K562 (cell line): ENCODE measurements around the gene POU2F1. TPM values are rescaled to one million over a fixed set of nuclear protein-coding genes. Genes with fewer than 3 reads are reported as not detected.

Experiments used
- ATAC-seq: fragments of 200-7000 bp; cut with Tn5 transposase; 3 replicates; pipeline ENCODE4 v1.9.1; 2020; ENCODE audit warnings: moderate library complexity
- BruUV-seq: library from RNA; stranded (reverse); fragments of 400-500 nt; replicated peaks from 2 replicates; lab custom pipeline; 2021; lab: Mats Ljungman, UMichigan
- CTCF ChIA-PET: fragments of 300-600 bp; formaldehyde crosslinking; extraction: SDS; loops from one replicate; lab custom pipeline; 2021; ENCODE audit warnings: low intra/inter-chr PET ratio; lab: Yijun Ruan, JAX
- POLR2A ChIA-PET: fragments of 300-600, 350-650 bp; sonication (Branson Sonifier 250); formaldehyde crosslinking; extraction: SDS; loops from one replicate; lab custom pipeline; 2021; ENCODE audit warnings: antibody characterized with exemption, inconsistent platforms; lab: Yijun Ruan, JAX
- DNase-seq, 4 experiments: peaks; one replicate each; pipeline versions ENCODE4 v3.0.0 to v3.0.0-alpha.2; 2011 to 2018; ENCODE audit warnings: low spot score in 3 of 4, mixed read lengths in 3 of 4; ENCODE audit errors: extremely low read depth in 1 of 4
- FAIRE-seq: peaks from 2 replicates; lab custom pipeline; 2011; peaks lifted over from hg19 to GRCh38; lab: Jason Lieb, UNC
- H2AFZ ChIP-seq: 2 replicates; pipeline ENCODE4 v1.6.0; 2011; ENCODE audit warnings: low read depth, low read length, control low read depth, inconsistent platforms
- H3K27ac ChIP-seq: fragments of 200-600 bp; 3 replicates; pipeline ENCODE4 v1.8.0; 2011; ENCODE audit warnings: low read depth, mild to moderate bottlenecking, control low read depth, inconsistent platforms, low read length, moderate library complexity, mixed read lengths; ENCODE audit errors: extremely low read depth
- H3K27me3 ChIP-seq, 2 experiments: fragments of 300-600 bp in 1 of 2; 2 replicates in 1 of 2; 3 replicates in 1 of 2; pipeline versions ENCODE4 v1.6.0 to v1.8.0; 2011; ENCODE audit warnings: inconsistent platforms in 2 of 2, low read length in 2 of 2, mild to moderate bottlenecking in 1 of 2, mixed read lengths in 1 of 2, moderate library complexity in 1 of 2; ENCODE audit not compliant: control insufficient read depth in 2 of 2, insufficient read depth in 2 of 2
- H3K36me3 ChIP-seq: fragments of 300-600 bp; 3 replicates; pipeline ENCODE4 v1.8.0; 2011; ENCODE audit warnings: mild to moderate bottlenecking, low read length, inconsistent platforms; ENCODE audit not compliant: control insufficient read depth, insufficient read depth
- H3K4me1 ChIP-seq, 2 experiments: fragments of 200-600 bp in 1 of 2; replicated peaks in 1 of 2; 2 replicates in 1 of 2; 3 replicates in 1 of 2; pipeline versions ENCODE4 v1.5.1 to v1.8.0; 2011; ENCODE audit warnings: inconsistent platforms in 2 of 2, low read length in 2 of 2, mild to moderate bottlenecking in 1 of 2, mixed read lengths in 1 of 2, moderate library complexity in 1 of 2; ENCODE audit not compliant: control insufficient read depth in 2 of 2, insufficient read depth in 2 of 2
- H3K4me2 ChIP-seq: 2 replicates; pipeline ENCODE4 v1.6.1; 2011; ENCODE audit warnings: low read length, control low read depth, inconsistent platforms, mixed read lengths; ENCODE audit not compliant: insufficient read depth
- H3K4me3 ChIP-seq: fragments of 200-600 bp; sonication (generic), shearing (Covaris generic); 2 replicates; pipeline ENCODE4 v1.5.1; 2016; ENCODE audit warnings: control low read depth, inconsistent platforms
- H3K79me2 ChIP-seq: fragments of 200-600 bp; 3 replicates; pipeline ENCODE4 v1.8.0; 2011; ENCODE audit warnings: low read length, inconsistent platforms; ENCODE audit not compliant: control insufficient read depth, insufficient read depth
- H3K9ac ChIP-seq, 2 experiments: 2 replicates each; pipeline versions ENCODE4 v1.6.0 to v1.6.1; 2011; ENCODE audit warnings: low read depth in 2 of 2, low read length in 2 of 2, control low read depth in 1 of 2, inconsistent platforms in 1 of 2, mild to moderate bottlenecking in 1 of 2, mixed read lengths in 1 of 2; ENCODE audit not compliant: insufficient read depth in 1 of 2
- H3K9me1 ChIP-seq: one replicate; pipeline ENCODE4 v1.6.0; 2011; ENCODE audit warnings: inconsistent platforms, mild to moderate bottlenecking, low read length, moderate library complexity; ENCODE audit not compliant: control insufficient read depth, insufficient read depth
- H3K9me3 ChIP-seq: replicated peaks from 2 replicates; pipeline ENCODE4 v1.5.1; 2011; ENCODE audit warnings: low read depth, low read length, inconsistent platforms; ENCODE audit not compliant: control insufficient read depth, insufficient read depth
- H4K20me1 ChIP-seq: replicated peaks from 2 replicates; pipeline ENCODE4 v1.6.1; 2011; ENCODE audit warnings: low read length, inconsistent platforms, mixed read lengths; ENCODE audit not compliant: control insufficient read depth, insufficient read depth
- CAMTA2 ChIP-seq: fragments of 250-450 bp; sonication (Bioruptor Pico); conservative IDR thresholded peaks from 2 replicates; pipeline ENCODE4 v1.5.1; 2022
- CREB3L1 ChIP-seq: fragments of 450-650 bp; IDR thresholded peaks from 2 replicates; pipeline ENCODE4 v1.6.1; 2014; ENCODE audit warnings: low read depth, mild to moderate bottlenecking, moderate library complexity, borderline replicate concordance
- FOXK1 ChIP-seq: sonication (generic); formaldehyde crosslinking; IDR thresholded peaks from 2 replicates; pipeline ENCODE4 v1.8.0; 2022; ENCODE audit warnings: missing genetic modification reagents, mild to moderate bottlenecking, borderline replicate concordance
- GABPB1 ChIP-seq: sonication (generic); formaldehyde crosslinking; IDR thresholded peaks from 2 replicates; pipeline ENCODE4 v1.8.0; 2022; ENCODE audit warnings: mild to moderate bottlenecking, missing genetic modification reagents
- KDM1A ChIP-seq, 2 experiments: fragments of 450-650 bp; IDR thresholded peaks; 2 replicates each; pipeline ENCODE4 v1.6.1; 2016; ENCODE audit warnings: mild to moderate bottlenecking in 2 of 2
- MEF2A ChIP-seq: IDR thresholded peaks from 2 replicates; pipeline ENCODE4 v1.6.1; 2011; ENCODE audit warnings: low read depth, mild to moderate bottlenecking, low read length, moderate library complexity; ENCODE audit not compliant: control insufficient read depth
- USF1 ChIP-seq: sonication (generic); formaldehyde crosslinking; IDR thresholded peaks from 2 replicates; pipeline ENCODE4 v1.9.0; 2022; ENCODE audit warnings: mild to moderate bottlenecking, missing genetic modification reagents
- ZNF764 ChIP-seq: fragments of 250-450 bp; sonication (Bioruptor Pico); IDR thresholded peaks from 2 replicates; pipeline ENCODE4 v1.4.0; 2020; ENCODE audit warnings: low read depth, mild to moderate bottlenecking, moderate library complexity
- ZZZ3 ChIP-seq: fragments of 450-650 bp; IDR thresholded peaks from 2 replicates; pipeline ENCODE4 v1.6.1; 2016; ENCODE audit warnings: antibody characterized with exemption, mild to moderate bottlenecking, moderate library complexity
- WGBS: fragments of 100-300 bp; shearing (Covaris generic); methylation state at CpG from one replicate; pipeline ENCODE4 v1.1.6; 2016; ENCODE audit warnings: low coverage, mixed read lengths; ENCODE audit not compliant: insufficient coverage; ENCODE audit errors: missing lambda C conversion rate; 5-methylcytosine and 5-hydroxymethylcytosine counted together
- in situ Hi-C: fragments of 300-500 bp; cut with MboI; formaldehyde crosslinking; loops from 4 replicates; pipeline ENCODE4 v1.15.0; 2018; ENCODE audit warnings: inconsistent platforms, mixed read lengths
- intact Hi-C: fragments of 100-400 bp; cut with micrococcal nuclease; formaldehyde crosslinking; loops from 2 replicates; pipeline ENCODE4 v1.14.2; 2022
- polyA plus RNA-seq, 8 experiments: library from polyadenylated mRNA; depleted of rRNA in 4 of 8; stranded (reverse) in 5 of 8; unstranded in 3 of 8; fragments of >200 nt; fragmentation: Nextera tagmentation in 2 of 8; fragmentation: Illumina TruSeq in 1 of 8; extraction: Ambion mirVana in 2 of 8; extraction: Trizol in 1 of 8; gene quantifications; 2 replicates each; pipeline versions ENCODE4 v1.2.1 to v1.2.3, GENCODE V29; 2011 to 2014; ENCODE audit warnings: inconsistent platforms in 1 of 8, missing spikeins in 1 of 8
- total RNA-seq, 7 experiments: library from RNA; depleted of rRNA in 6 of 7; stranded (reverse); fragments of >200 nt in 6 of 7; fragmentation: Illumina TruSeq in 2 of 7; extraction: Trizol in 2 of 7; gene quantifications; 2 replicates each; pipeline versions ENCODE4 v1.2.1 to v1.2.3, GENCODE V29; 2011 to 2021; ENCODE audit warnings: low replicate concordance in 1 of 7
- TF ChIP-seq, protein P1 (sequence below): fragments of 450-650 bp; IDR thresholded peaks from 2 replicates; pipeline ENCODE4 v1.6.1; 2017; ENCODE audit warnings: mild to moderate bottlenecking, moderate library complexity
- TF ChIP-seq, protein P2 (sequence below): fragments of 250-450 bp; sonication (Bioruptor Pico); IDR thresholded peaks from 2 replicates; pipeline ENCODE4 v1.8.0; 2021; ENCODE audit warnings: moderate library complexity, mild to moderate bottlenecking, inconsistent platforms
- TF ChIP-seq, protein P3 (sequence below): fragments of 250-450 bp; sonication (Bioruptor Pico); IDR thresholded peaks from 2 replicates; pipeline ENCODE4 v1.4.0; 2020; ENCODE audit warnings: mild to moderate bottlenecking
- TF ChIP-seq, protein P4 (sequence below): sonication (generic); formaldehyde crosslinking; IDR thresholded peaks from 2 replicates; pipeline ENCODE4 v1.8.0; 2022; ENCODE audit warnings: mild to moderate bottlenecking, missing genetic modification reagents

The POU2F1 gene
- total and polyA plus RNA-seq, 9 of the 15 experiments (the other 6 are each of a cell fraction or from before 2014, with no cell fraction given): 2.6 to 22.3 (median 8.8) TPM

GRCh38 chr1:167190747-167191237, 29.9 kb upstream of the POU2F1 start (continued):
- TF ChIP-seq CREB3L1: peak; percentile 38; the same call in 1 of the 2 replicates
- TF ChIP-seq GABPB1 (CRISPR knock-in tag): 0 out of 2 replicates have a peak, but pooled peaks have one; percentile 27
- TF ChIP-seq, protein P1, sequence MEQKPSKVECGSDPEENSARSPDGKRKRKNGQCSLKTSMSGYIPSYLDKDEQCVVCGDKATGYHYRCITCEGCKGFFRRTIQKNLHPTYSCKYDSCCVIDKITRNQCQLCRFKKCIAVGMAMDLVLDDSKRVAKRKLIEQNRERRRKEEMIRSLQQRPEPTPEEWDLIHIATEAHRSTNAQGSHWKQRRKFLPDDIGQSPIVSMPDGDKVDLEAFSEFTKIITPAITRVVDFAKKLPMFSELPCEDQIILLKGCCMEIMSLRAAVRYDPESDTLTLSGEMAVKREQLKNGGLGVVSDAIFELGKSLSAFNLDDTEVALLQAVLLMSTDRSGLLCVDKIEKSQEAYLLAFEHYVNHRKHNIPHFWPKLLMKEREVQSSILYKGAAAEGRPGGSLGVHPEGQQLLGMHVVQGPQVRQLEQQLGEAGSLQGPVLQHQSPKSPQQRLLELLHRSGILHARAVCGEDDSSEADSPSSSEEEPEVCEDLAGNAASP: no peak
- no peak for TF ChIP-seq KDM1A (IDR thresholded peaks at IDR 0.05)

GRCh38 chr1:167191958-167192357, 28.7 kb upstream of the POU2F1 start:
- in situ Hi-C loops (no loop called here), intact Hi-C loops (no loop called here)
- no TSS peak for BruUV-seq
- DNase-seq (no peak), FAIRE-seq (no peak), ATAC-seq (no peak)
- Histone ChIP-seq H3K9ac (no peak overlapping the region), H3K9me3 (no peaks in the 10 kb centered on the region), H4K20me1 (no peaks in the 10 kb centered on the region), H3K27me3 (peaks cover 6 to 15% of the 10 kb centered on the region in 2 experiments; a peak in 4 of 5 replicates), H3K36me3 (no peaks in the 10 kb centered on the region), H3K4me2 (no peak overlapping the region), H3K4me1 (no peaks in the 10 kb centered on the region), H3K4me3 (no peak overlapping the region), H2AFZ (no peak overlapping the region), H3K27ac (no peak overlapping the region), H3K9me1 (no peaks in the 10 kb centered on the region), H3K79me2 (no peaks in the 10 kb centered on the region)
- POLR2A ChIA-PET: interaction anchor here (0.7 kb wide), 1 partner anchor 29 kb away, joined by 3 read pairs; the partner anchor contains the start of gene POU2F1
- CTCF ChIA-PET: no interaction called here
- WGBS: 7% methylated on average over 1 of the region's 1 CpG
- TF ChIP-seq FOXK1 (CRISPR knock-in tag) (no peak), ZNF764 (CRISPR knock-in tag) (no peak), ZZZ3 (no peak), MEF2A (no peak), USF1 (CRISPR knock-in tag) (no peak), CAMTA2 (CRISPR knock-in tag) (no peak)
- TF ChIP-seq, protein P2, sequence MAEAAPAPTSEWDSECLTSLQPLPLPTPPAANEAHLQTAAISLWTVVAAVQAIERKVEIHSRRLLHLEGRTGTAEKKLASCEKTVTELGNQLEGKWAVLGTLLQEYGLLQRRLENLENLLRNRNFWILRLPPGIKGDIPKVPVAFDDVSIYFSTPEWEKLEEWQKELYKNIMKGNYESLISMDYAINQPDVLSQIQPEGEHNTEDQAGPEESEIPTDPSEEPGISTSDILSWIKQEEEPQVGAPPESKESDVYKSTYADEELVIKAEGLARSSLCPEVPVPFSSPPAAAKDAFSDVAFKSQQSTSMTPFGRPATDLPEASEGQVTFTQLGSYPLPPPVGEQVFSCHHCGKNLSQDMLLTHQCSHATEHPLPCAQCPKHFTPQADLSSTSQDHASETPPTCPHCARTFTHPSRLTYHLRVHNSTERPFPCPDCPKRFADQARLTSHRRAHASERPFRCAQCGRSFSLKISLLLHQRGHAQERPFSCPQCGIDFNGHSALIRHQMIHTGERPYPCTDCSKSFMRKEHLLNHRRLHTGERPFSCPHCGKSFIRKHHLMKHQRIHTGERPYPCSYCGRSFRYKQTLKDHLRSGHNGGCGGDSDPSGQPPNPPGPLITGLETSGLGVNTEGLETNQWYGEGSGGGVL (CRISPR knock-in tag): no peak
- TF ChIP-seq, protein P3, sequence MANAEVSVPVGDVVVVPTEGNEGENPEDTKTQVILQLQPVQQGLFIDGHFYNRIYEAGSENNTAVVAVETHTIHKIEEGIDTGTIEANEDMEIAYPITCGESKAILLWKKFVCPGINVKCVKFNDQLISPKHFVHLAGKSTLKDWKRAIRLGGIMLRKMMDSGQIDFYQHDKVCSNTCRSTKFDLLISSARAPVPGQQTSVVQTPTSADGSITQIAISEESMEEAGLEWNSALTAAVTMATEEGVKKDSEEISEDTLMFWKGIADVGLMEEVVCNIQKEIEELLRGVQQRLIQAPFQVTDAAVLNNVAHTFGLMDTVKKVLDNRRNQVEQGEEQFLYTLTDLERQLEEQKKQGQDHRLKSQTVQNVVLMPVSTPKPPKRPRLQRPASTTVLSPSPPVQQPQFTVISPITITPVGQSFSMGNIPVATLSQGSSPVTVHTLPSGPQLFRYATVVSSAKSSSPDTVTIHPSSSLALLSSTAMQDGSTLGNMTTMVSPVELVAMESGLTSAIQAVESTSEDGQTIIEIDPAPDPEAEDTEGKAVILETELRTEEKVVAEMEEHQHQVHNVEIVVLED: no peak
- TF ChIP-seq, protein P4, sequence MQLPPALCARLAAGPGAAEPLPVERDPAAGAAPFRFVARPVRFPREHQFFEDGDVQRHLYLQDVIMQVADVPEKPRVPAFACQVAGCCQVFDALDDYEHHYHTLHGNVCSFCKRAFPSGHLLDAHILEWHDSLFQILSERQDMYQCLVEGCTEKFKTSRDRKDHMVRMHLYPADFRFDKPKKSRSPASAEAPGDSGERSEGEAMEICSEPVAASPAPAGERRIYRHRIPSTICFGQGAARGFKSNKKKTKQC (CRISPR knock-in tag): no peak
